ENCODE data around the gene KBTBD2.
"Not testable (repeated sequence)": the region's sequence is repeated elsewhere in the genome, so short reads cannot be mapped to it uniquely, and the experiment has no call there.

KBTBD2 gene

GRCh38 chr7:32848655-32849054 lies 42.9 kb downstream of the KBTBD2 start:
- not testable (repeated sequence) for H3K4me3 ChIP-seq (ENCODE audit: low read length); H3K27me3 ChIP-seq (ENCODE audit: control insufficient read depth, insufficient read depth, low read length); H3K4me2 ChIP-seq (ENCODE audit: low read length); H3K9ac ChIP-seq (ENCODE audit: low read depth, low read length); H3K9me3 ChIP-seq (replicated peaks; ENCODE audit: low read length); H3K36me3 ChIP-seq (ENCODE audit: insufficient read depth, low read length); H3K4me1 ChIP-seq (ENCODE audit: control insufficient read depth, insufficient read depth, low read length)

DNA sequence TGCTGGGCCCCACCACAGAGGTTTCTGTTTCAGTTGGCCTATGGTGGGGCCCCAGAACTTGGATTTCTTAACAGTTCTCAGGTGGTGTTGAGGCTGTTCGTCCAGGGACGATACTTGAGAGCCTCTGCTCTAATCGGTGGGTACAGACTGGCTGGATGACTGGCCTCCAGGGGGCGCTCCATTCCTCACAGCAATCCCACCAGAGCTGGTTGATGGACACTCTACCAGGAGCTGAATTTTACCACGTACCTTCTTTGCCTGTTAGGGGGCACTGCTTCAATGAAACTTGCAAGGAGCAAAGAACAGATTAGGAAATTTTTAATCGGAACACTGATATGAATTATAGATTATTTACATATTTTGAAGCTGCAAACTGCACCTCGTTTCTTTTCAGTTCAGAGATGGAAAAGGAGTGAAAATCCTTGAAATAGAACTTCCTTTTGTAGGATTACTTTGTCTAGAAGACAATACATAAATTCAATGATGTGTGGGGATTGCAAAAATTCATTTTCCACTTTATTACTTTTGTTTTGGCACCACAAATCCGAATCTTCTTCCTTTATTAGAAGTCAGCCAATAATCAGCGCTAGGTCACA lies 44.8 kb downstream of the KBTBD2 start:
- no peak overlapping the region for H3K4me2 ChIP-seq (ENCODE audit: low read length)
- H3K4me1 ChIP-seq (ENCODE audit: control insufficient read depth, insufficient read depth, low read length) = no peaks in the 10 kb centered on the region
- no peaks in the 10 kb centered on the region for H3K27me3 ChIP-seq (ENCODE audit: control insufficient read depth, insufficient read depth, low read length)
- H3K4me3 ChIP-seq (ENCODE audit: low read length) = no peak overlapping the region
- no peaks in the 10 kb centered on the region for H3K36me3 ChIP-seq (ENCODE audit: insufficient read depth, low read length)
- no peaks in the 10 kb centered on the region for H3K9me3 ChIP-seq (replicated peaks; ENCODE audit: low read length)
- no peak overlapping the region for H3K9ac ChIP-seq (ENCODE audit: low read depth, low read length)

DNA sequence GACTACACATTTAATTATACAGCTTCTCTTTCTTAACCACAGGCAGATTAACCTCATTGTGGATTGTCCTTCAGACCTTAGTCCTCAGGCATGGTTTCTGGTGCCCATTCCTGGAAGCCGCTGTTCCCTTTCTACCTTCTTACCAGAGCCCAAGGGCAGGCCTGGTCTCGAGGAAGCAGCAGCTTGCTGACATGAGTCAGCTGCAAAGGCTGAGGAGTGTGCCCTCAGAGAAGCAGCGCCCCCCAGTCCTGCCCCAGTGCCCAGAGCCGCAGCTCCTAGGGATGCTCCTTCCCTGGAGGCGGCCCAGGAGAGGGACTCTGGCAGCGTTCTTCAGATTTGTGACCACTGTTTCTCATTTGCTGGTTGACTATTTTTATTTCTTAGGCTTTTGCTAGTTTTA lies 46.8 kb downstream of the KBTBD2 start:
- H3K4me3 ChIP-seq (ENCODE audit: low read length); H3K9ac ChIP-seq (ENCODE audit: low read depth, low read length): not testable (repeated sequence)

GRCh38 chr7:32843763-32844162 lies 47.8 kb downstream of the KBTBD2 start:
- not testable (repeated sequence) for H3K27me3 ChIP-seq (ENCODE audit: control insufficient read depth, insufficient read depth, low read length); H3K4me3 ChIP-seq (ENCODE audit: low read length); H3K36me3 ChIP-seq (ENCODE audit: insufficient read depth, low read length)

More for the DNA sequence above, 46.8 kb downstream of the KBTBD2 start:
- not testable (repeated sequence) for H3K36me3 ChIP-seq (ENCODE audit: insufficient read depth, low read length); H3K9me3 ChIP-seq (replicated peaks; ENCODE audit: low read length); H3K4me2 ChIP-seq (ENCODE audit: low read length); H3K4me1 ChIP-seq (ENCODE audit: control insufficient read depth, insufficient read depth, low read length); H3K27me3 ChIP-seq (ENCODE audit: control insufficient read depth, insufficient read depth, low read length)

GRCh38 chr7:32839846-32840245 lies 51.7 kb downstream of the KBTBD2 start:
- not testable (repeated sequence) for H3K9ac ChIP-seq (ENCODE audit: low read depth, low read length); H3K36me3 ChIP-seq (ENCODE audit: insufficient read depth, low read length); H3K4me3 ChIP-seq (ENCODE audit: low read length); H3K9me3 ChIP-seq (replicated peaks; ENCODE audit: low read length); H3K4me1 ChIP-seq (ENCODE audit: control insufficient read depth, insufficient read depth, low read length); H3K27me3 ChIP-seq (ENCODE audit: control insufficient read depth, insufficient read depth, low read length); H3K4me2 ChIP-seq (ENCODE audit: low read length)

More at GRCh38 chr7:32843763-32844162, 47.8 kb downstream of the KBTBD2 start:
- H3K4me1 ChIP-seq (ENCODE audit: control insufficient read depth, insufficient read depth, low read length); H3K9me3 ChIP-seq (replicated peaks; ENCODE audit: low read length); H3K9ac ChIP-seq (ENCODE audit: low read depth, low read length); H3K4me2 ChIP-seq (ENCODE audit: low read length): not testable (repeated sequence)

DNA sequence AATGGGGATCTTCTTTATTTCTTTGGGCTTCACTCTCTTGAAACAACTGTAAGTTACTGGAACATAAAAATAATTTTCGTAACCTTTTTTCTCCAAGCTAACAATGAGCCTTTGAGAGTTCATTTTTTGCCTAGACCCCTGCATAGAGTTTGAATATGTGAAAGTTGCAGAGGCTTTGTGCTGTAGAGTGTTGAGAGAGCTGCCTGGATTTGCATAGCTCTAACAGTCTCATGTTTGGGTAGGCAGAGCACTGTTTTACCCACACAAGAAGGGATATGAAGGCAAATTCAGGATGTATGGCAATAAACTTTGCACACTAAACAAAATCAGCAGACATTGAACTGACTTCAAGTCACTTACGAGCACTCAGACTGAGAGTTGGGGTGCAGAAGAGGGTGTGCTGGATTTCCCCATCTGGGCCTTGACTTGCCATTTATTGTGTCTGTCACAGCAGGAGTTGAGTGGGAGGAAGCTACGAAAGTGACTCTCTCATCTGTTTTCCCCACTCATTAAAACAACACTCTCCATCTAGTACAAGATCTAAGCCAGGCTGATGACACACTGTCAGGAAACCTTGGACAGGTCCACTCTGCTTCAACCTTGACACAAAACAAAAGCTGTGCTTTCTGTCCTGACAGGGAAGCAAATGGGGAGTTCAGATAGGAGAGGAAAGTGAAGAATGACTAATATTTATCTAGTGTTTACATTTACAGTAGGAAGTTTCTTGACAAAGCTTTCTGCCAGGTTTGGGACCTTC lies 62.4 kb downstream of the KBTBD2 start:
- not testable (repeated sequence) for H3K9me3 ChIP-seq (replicated peaks; ENCODE audit: low read length); H3K4me3 ChIP-seq (ENCODE audit: low read length); H3K4me1 ChIP-seq (ENCODE audit: control insufficient read depth, insufficient read depth, low read length); H3K9ac ChIP-seq (ENCODE audit: low read depth, low read length); H3K27me3 ChIP-seq (ENCODE audit: control insufficient read depth, insufficient read depth, low read length); H3K4me2 ChIP-seq (ENCODE audit: low read length); H3K36me3 ChIP-seq (ENCODE audit: insufficient read depth, low read length)
